GM18526 (cell line): ENCODE results near the gene LAMA3.

Experiments used
- POLR2A ChIP-seq: IDR thresholded peaks from 3 replicates; pipeline ENCODE4 v1.6.1; 2011; ENCODE audit not compliant: insufficient read length; ENCODE audit errors: extremely low read depth

LAMA3 gene

GRCh38 chr18:23963443-23964165 is 274.4 kb downstream of the LAMA3 start:
- TF ChIP-seq POLR2A = no peak

- TF ChIP-seq POLR2A = no peak
These were observed 275.3 kb downstream of the LAMA3 start for GRCh38 chr18:23964282-23965238.

- no peak for TF ChIP-seq POLR2A
These were observed 277.7 kb downstream of the LAMA3 start for GRCh38 chr18:23966909-23967308.

GRCh38 chr18:23967321-23968089 is 278.3 kb downstream of the LAMA3 start:
- TF ChIP-seq POLR2A = no peak

GRCh38 chr18:23968638-23969604 is 279.7 kb downstream of the LAMA3 start:
- TF ChIP-seq POLR2A = no peak

- no peak for TF ChIP-seq POLR2A
These were observed 280.4 kb downstream of the LAMA3 start for GRCh38 chr18:23969664-23970063.

GRCh38 chr18:23970161-23971096 is 281.2 kb downstream of the LAMA3 start:
- TF ChIP-seq POLR2A = no peak

GRCh38 chr18:23971097-23971440 is 281.8 kb downstream of the LAMA3 start:
- TF ChIP-seq POLR2A = no peak

- TF ChIP-seq POLR2A = no peak
These were observed 282.5 kb downstream of the LAMA3 start for GRCh38 chr18:23971666-23972230.

- no peak for TF ChIP-seq POLR2A
These were observed 283.2 kb downstream of the LAMA3 start for GRCh38 chr18:23972453-23972852.

GRCh38 chr18:23977103-23977502 is 287.9 kb downstream of the LAMA3 start:
- TF ChIP-seq POLR2A = no peak

GRCh38 chr18:23977719-23978483 is 288.6 kb downstream of the LAMA3 start:
- TF ChIP-seq POLR2A = no peak
